Glutamatergic neuron (in vitro differentiated cells): ENCODE results near the gene SHC4. TPM values are rescaled to one million over a fixed set of nuclear protein-coding genes. Genes with fewer than 3 reads are reported as not detected.

ENCODE experiments used
- DNase-seq: peaks from one replicate; pipeline ENCODE4 v3.0.0; 2022
- H3K27ac Mint-ChIP-seq: one replicate; pipeline ENCODE4 v1.8.0; 2020; ENCODE audit warnings: mild to moderate bottlenecking, mixed read lengths, inconsistent platforms; ENCODE audit not compliant: unreplicated experiment
- H3K27me3 Mint-ChIP-seq: one replicate; pipeline ENCODE4 v1.8.0; 2020; ENCODE audit warnings: mild to moderate bottlenecking, moderate library complexity, mixed read lengths, inconsistent platforms; ENCODE audit not compliant: unreplicated experiment
- H3K36me3 Mint-ChIP-seq: one replicate; pipeline ENCODE4 v1.8.0; 2020; ENCODE audit warnings: mild to moderate bottlenecking, mixed read lengths, inconsistent platforms; ENCODE audit not compliant: unreplicated experiment
- H3K4me1 Mint-ChIP-seq: one replicate; pipeline ENCODE4 v1.8.0; 2020; ENCODE audit warnings: mild to moderate bottlenecking, low read depth, mixed read lengths, inconsistent platforms; ENCODE audit not compliant: unreplicated experiment
- H3K4me3 Mint-ChIP-seq: one replicate; pipeline ENCODE4 v1.8.0; 2020; ENCODE audit warnings: mild to moderate bottlenecking, mixed read lengths, inconsistent platforms; ENCODE audit not compliant: unreplicated experiment
- H3K9me3 Mint-ChIP-seq: one replicate; pipeline ENCODE4 v1.8.0; 2020; ENCODE audit warnings: mild to moderate bottlenecking, moderate library complexity, mixed read lengths, inconsistent platforms; ENCODE audit not compliant: unreplicated experiment
- total RNA-seq: library from RNA; stranded (reverse); fragmentation: NEBNext Ultra II Directional; extraction: Animal tissue kit (Norgen Biotek cat#: 25700); gene quantifications from one replicate; pipeline ENCODE4 v1.2.1, GENCODE V29; 2021; ENCODE audit not compliant: unreplicated experiment
- TF ChIP-seq, protein P1 (sequence below): fragments of 200-600 bp; sonication (generic); IDR thresholded peaks from one replicate; pipeline ENCODE4 v1.5.0; 2021; ENCODE audit not compliant: partially characterized antibody, unreplicated experiment

SHC4 gene
- total RNA-seq, 1 donor from 2014 or later: 4.4 TPM

DNA sequence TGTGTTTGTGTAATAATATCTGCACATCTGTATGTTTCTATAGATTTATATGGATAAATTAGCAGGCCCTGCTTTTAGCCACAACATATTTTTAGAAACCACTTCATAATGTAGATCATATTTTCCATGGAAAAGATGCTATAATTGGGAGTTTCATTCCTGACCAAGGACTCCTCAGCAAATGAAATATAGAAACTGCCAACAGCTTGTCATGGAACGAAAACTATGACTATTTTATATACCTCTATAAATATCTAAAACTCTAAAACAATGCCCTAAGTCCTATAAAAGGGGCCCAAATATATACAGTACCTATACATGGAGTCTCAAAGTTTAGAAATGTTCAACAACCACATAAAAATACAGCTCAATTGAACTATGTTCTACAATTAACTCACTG is 57.9 kb downstream of the SHC4 start:
- no peak for DNase-seq
- Mint-ChIP-seq H3K27me3 (peaks cover 2% of the 10 kb centered on the region), H3K36me3 (no peaks in the 10 kb centered on the region), H3K9me3 (no peaks in the 10 kb centered on the region), H3K4me3 (no peak overlapping the region), H3K27ac (no peak overlapping the region), H3K4me1 (peaks cover 2% of the 10 kb centered on the region)
- TF ChIP-seq, protein P1, sequence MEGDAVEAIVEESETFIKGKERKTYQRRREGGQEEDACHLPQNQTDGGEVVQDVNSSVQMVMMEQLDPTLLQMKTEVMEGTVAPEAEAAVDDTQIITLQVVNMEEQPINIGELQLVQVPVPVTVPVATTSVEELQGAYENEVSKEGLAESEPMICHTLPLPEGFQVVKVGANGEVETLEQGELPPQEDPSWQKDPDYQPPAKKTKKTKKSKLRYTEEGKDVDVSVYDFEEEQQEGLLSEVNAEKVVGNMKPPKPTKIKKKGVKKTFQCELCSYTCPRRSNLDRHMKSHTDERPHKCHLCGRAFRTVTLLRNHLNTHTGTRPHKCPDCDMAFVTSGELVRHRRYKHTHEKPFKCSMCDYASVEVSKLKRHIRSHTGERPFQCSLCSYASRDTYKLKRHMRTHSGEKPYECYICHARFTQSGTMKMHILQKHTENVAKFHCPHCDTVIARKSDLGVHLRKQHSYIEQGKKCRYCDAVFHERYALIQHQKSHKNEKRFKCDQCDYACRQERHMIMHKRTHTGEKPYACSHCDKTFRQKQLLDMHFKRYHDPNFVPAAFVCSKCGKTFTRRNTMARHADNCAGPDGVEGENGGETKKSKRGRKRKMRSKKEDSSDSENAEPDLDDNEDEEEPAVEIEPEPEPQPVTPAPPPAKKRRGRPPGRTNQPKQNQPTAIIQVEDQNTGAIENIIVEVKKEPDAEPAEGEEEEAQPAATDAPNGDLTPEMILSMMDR: no peak

DNA sequence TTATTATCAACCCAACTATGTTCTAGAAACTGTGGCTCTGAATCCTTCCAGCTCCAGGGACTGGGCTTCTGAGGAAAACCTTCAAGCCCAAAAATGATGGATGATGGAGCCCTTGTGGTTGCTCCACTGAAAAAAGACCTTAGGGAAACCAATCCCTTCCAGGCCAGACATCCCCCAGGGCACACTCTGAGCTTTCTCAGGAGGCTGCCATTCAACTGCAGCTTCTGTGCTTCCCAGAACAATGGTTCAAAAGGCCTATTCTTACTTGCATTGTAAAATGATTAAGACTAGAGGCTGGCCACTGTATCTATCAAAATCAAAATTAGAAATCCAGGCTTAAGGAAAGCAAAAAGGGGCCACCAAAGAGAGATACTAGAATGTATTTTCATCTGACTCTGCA is 58.5 kb downstream of the SHC4 start:
- Mint-ChIP-seq H3K4me3 (no peak overlapping the region), H3K4me1 (peaks cover 2% of the 10 kb centered on the region), H3K9me3 (no peaks in the 10 kb centered on the region), H3K27me3 (peaks cover 2% of the 10 kb centered on the region), H3K36me3 (no peaks in the 10 kb centered on the region), H3K27ac (no peak overlapping the region)
- no peak for DNase-seq
- TF ChIP-seq, protein P1: no peak

DNA sequence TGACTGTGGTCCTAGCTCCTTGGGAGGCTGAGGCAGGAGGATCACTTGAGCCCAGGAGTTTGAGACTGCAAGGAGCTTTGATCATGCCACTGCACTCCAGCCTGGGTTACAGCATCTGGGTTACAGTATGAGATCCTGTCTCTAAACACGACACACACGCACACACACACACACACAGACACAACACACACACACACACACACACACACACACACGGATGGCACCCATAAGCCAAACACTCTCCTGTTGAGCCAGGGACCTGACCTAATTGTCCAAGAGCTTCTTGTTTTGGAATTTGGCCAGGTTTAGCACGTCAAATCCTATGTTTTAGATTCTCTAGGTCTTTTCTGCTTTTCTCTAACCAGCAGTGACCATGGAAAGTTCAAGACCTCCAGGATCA is 59.0 kb downstream of the SHC4 start:
- no peak overlapping the region for H3K27ac Mint-ChIP-seq
- H3K27me3 Mint-ChIP-seq: peaks cover 2% of the 10 kb centered on the region
- no peak overlapping the region for H3K4me3 Mint-ChIP-seq
- no peak for DNase-seq
- no peaks in the 10 kb centered on the region for H3K9me3 Mint-ChIP-seq
- no peaks in the 10 kb centered on the region for H3K36me3 Mint-ChIP-seq
- peaks cover 2% of the 10 kb centered on the region for H3K4me1 Mint-ChIP-seq
- TF ChIP-seq, protein P1: no peak

DNA sequence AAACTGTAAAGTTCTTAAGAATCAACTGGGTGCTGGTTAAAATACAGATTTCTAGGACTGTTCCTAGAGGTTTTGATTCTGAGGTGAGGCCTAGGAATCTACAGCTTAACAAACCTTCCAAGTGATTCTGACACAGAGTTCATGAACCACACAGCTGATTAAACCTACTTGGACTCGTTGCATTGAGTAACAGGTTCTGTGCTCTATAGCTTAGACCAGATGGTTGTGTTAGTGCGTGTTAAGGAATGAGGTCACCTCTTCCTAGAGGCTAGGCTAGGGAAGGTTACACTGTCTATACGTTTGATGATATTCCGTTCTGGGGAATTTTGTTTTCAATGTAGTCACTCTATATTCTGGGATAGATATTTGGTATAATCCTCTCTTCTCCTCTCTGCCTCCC is 63.9 kb downstream of the SHC4 start:
- H3K27ac Mint-ChIP-seq: no peak overlapping the region
- peaks cover 11% of the 10 kb centered on the region for H3K4me1 Mint-ChIP-seq
- no peak for DNase-seq
- H3K9me3 Mint-ChIP-seq: peaks cover 3% of the 10 kb centered on the region
- TF ChIP-seq, protein P1: no peak
- H3K36me3 Mint-ChIP-seq: no peaks in the 10 kb centered on the region
- no peak overlapping the region for H3K4me3 Mint-ChIP-seq
- peaks cover 2% of the 10 kb centered on the region for H3K27me3 Mint-ChIP-seq

DNA sequence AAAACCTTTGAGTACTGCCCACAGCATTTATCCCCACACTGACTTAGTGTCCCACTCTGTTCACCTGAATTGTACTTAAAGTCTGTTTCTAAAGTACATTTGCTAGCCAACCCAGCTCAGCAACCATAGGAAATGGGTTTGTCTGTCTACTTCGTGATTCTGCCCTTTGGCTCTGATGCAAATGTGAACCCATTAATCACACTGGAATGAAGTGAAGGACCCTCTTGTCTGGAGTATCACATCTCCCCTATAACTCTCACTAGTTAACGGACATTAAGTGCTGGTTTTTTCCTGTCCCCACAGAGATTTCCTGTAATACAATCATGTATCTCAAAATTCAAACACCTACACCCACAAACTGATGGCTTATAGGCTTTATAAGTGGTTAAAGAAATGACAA is 65.3 kb downstream of the SHC4 start:
- Mint-ChIP-seq H3K9me3 (peaks cover 3% of the 10 kb centered on the region), H3K4me3 (no peak overlapping the region), H3K36me3 (no peaks in the 10 kb centered on the region), H3K27me3 (no peaks in the 10 kb centered on the region), H3K27ac (no peak overlapping the region), H3K4me1 (peaks cover 11% of the 10 kb centered on the region)
- TF ChIP-seq, protein P1: no peak
- DNase-seq: no peak
